CD4-positive, alpha-beta T cell treated with Interleukin-4 for 1 hour (primary cell): ENCODE data around the gene GATAD2B.
A peak's percentile ranks its signal among the peaks of the same experiment; 100 is the strongest.
"Not testable (repeated sequence)": the region's sequence is repeated elsewhere in the genome, so short reads cannot be mapped to it uniquely, and the experiment has no call there.

ENCODE experiments used
- DNase-seq, 2 donors: peaks; one replicate each; pipeline ENCODE4 v3.0.0-alpha.2; 2020 to 2022

Gene GATAD2B

GRCh38 chr1:153929426-153929825 is 6.7 kb upstream of the GATAD2B start:
- no peak for DNase-seq

GRCh38 chr1:153928791-153929341 is 6.1 kb upstream of the GATAD2B start:
- DNase-seq = no peak

GRCh38 chr1:153928245-153928644 is 5.5 kb upstream of the GATAD2B start:
- no peak for DNase-seq

GRCh38 chr1:153926405-153926804 is 3.6 kb upstream of the GATAD2B start:
- no peak for DNase-seq

- no peak for DNase-seq
Measured at GRCh38 chr1:153922076-153922971, 448 bp downstream of the GATAD2B start.

- DNase-seq = no peak
Measured at GRCh38 chr1:153921803-153922075, 1.0 kb downstream of the GATAD2B start.

- DNase-seq = no peak
Measured at GRCh38 chr1:153921080-153921802, 1.5 kb downstream of the GATAD2B start.

GRCh38 chr1:153919876-153920852 is 2.6 kb downstream of the GATAD2B start:
- DNase-seq = peak; percentile 12 to 56

- no peak for DNase-seq
Measured at GRCh38 chr1:153916297-153916696, 6.5 kb downstream of the GATAD2B start.

GRCh38 chr1:153912349-153912748 is 10.4 kb downstream of the GATAD2B start:
- no peak for DNase-seq

- not testable (repeated sequence) for DNase-seq
Measured at GRCh38 chr1:153910560-153910959, 12.2 kb downstream of the GATAD2B start.

GRCh38 chr1:153908071-153908470 is 14.7 kb downstream of the GATAD2B start:
- no peak for DNase-seq

GRCh38 chr1:153907134-153907533 is 15.6 kb downstream of the GATAD2B start:
- no peak for DNase-seq

- no peak for DNase-seq
Measured at GRCh38 chr1:153906396-153906795, 16.4 kb downstream of the GATAD2B start.

- DNase-seq = not testable (repeated sequence)
Measured at GRCh38 chr1:153905908-153906307, 16.9 kb downstream of the GATAD2B start.

GRCh38 chr1:153903841-153904455 is 18.8 kb downstream of the GATAD2B start:
- DNase-seq = no peak

GRCh38 chr1:153899509-153899908 is 23.3 kb downstream of the GATAD2B start:
- DNase-seq = no peak

GRCh38 chr1:153895866-153896265 is 26.9 kb downstream of the GATAD2B start:
- DNase-seq = not testable (repeated sequence)

GRCh38 chr1:153891042-153891441 is 31.7 kb downstream of the GATAD2B start:
- DNase-seq = not testable (repeated sequence)

GRCh38 chr1:153888533-153888932 is 34.2 kb downstream of the GATAD2B start:
- DNase-seq = peak in 1 of 2 donors; percentile 18

- no peak for DNase-seq
Measured at GRCh38 chr1:153886127-153886526, 36.6 kb downstream of the GATAD2B start.

GRCh38 chr1:153883223-153883622 is 39.5 kb downstream of the GATAD2B start:
- no peak for DNase-seq
